HL-60/S4 treated with retinoic acid at 250 ng/mL for 4 days and 3 days (cell line): ENCODE measurements around the gene LATS1.
"Not testable (repeated sequence)": the region's sequence is repeated elsewhere in the genome, so short reads cannot be mapped to it uniquely, and the experiment has no call there.

Source experiments
- in situ Hi-C: fragments of 300-500 bp; cut with MboI; formaldehyde crosslinking; loops from 2 replicates; pipeline ENCODE4 v1.7.0; 2022; ENCODE audit warnings: low sequenced_read_pairs

LATS1 gene

GRCh38 chr6:149728499-149729234 is 10.8 kb upstream of the LATS1 start:
- in situ Hi-C loops = loop anchor here (10.0 kb wide), 1 partner anchor 196 kb away; the partner anchor contains the start of gene RAET1G

- in situ Hi-C loops = loop anchor here (10.0 kb wide), 1 partner anchor 197 kb away; the partner anchor contains the start of gene RAET1G
Observed at GRCh38 chr6:149727793-149728498, 10.0 kb upstream of the LATS1 start.

GRCh38 chr6:149725785-149726184 is 7.9 kb upstream of the LATS1 start:
- in situ Hi-C loops = loop anchor here (10.0 kb wide), 1 partner anchor 199 kb away; the partner anchor contains the start of gene RAET1G

GRCh38 chr6:149723771-149724417 is 6.0 kb upstream of the LATS1 start:
- in situ Hi-C loops = loop anchor here (10.0 kb wide), 1 partner anchor 201 kb away; the partner anchor contains the start of gene RAET1G

- in situ Hi-C loops = loop anchor here (10.0 kb wide), 1 partner anchor 202 kb away; the partner anchor contains the start of gene RAET1G
Observed at GRCh38 chr6:149723262-149723661, 5.4 kb upstream of the LATS1 start.

- in situ Hi-C loops = no loop called here
Observed at GRCh38 chr6:149719531-149719930, 1.6 kb upstream of the LATS1 start.

GRCh38 chr6:149717255-149717587 is 680 bp downstream of the LATS1 start:
- in situ Hi-C loops = no loop called here

- in situ Hi-C loops = no loop called here
Observed at GRCh38 chr6:149716181-149716963, 1.5 kb downstream of the LATS1 start.

GRCh38 chr6:149714442-149714841 is 3.5 kb downstream of the LATS1 start:
- in situ Hi-C loops = no loop called here

GRCh38 chr6:149711711-149712110 is 6.2 kb downstream of the LATS1 start:
- in situ Hi-C loops = no loop called here

GRCh38 chr6:149701714-149702113 is 16.2 kb downstream of the LATS1 start:
- in situ Hi-C loops = no loop called here

GRCh38 chr6:149699150-149699549 is 18.8 kb downstream of the LATS1 start:
- in situ Hi-C loops = no loop called here

GRCh38 chr6:149698175-149698574 is 19.7 kb downstream of the LATS1 start:
- in situ Hi-C loops = no loop called here

GRCh38 chr6:149696901-149697300 is 21.0 kb downstream of the LATS1 start:
- in situ Hi-C loops = no loop called here

GRCh38 chr6:149694921-149695320 is 23.0 kb downstream of the LATS1 start:
- in situ Hi-C loops = no loop called here

GRCh38 chr6:149691201-149691600 is 26.7 kb downstream of the LATS1 start:
- in situ Hi-C loops = no loop called here

- in situ Hi-C loops = no loop called here
Observed at GRCh38 chr6:149686230-149686629, 31.7 kb downstream of the LATS1 start.

GRCh38 chr6:149683256-149683859 is 34.5 kb downstream of the LATS1 start:
- in situ Hi-C loops = no loop called here

- in situ Hi-C loops = not testable (repeated sequence)
Observed at GRCh38 chr6:149681845-149682244, 36.1 kb downstream of the LATS1 start.

- in situ Hi-C loops = no loop called here
Observed at GRCh38 chr6:149681209-149681608, 36.7 kb downstream of the LATS1 start.
